OCI-LY1 (cell line): ENCODE results near the gene CIAO1.

Experiments used
- H2AFZ ChIP-seq: fragments of 200-600 bp; sonication (generic), shearing (Covaris generic); 2 replicates; pipeline ENCODE4 v1.6.0; 2014; ENCODE audit warnings: antibody characterized with exemption, mild to moderate bottlenecking, low read length
- H3F3A ChIP-seq: fragments of 200-600 bp; sonication (generic), shearing (Covaris generic); 2 replicates; pipeline ENCODE4 v1.6.0; 2014; ENCODE audit warnings: mild to moderate bottlenecking, antibody characterized with exemption, low read length, moderate library complexity; ENCODE audit not compliant: insufficient read depth
- H3K27ac ChIP-seq: fragments of 200-600 bp; sonication (generic); 2 replicates; pipeline ENCODE4 v1.5.1; 2014; ENCODE audit warnings: low read length, mixed run types, mild to moderate bottlenecking, low read depth; ENCODE audit not compliant: poor library complexity, severe bottlenecking
- H3K27me3 ChIP-seq: fragments of 200-600 bp; sonication (generic); 2 replicates; pipeline ENCODE4 v1.6.0; 2014; ENCODE audit warnings: antibody characterized with exemption, mild to moderate bottlenecking, low read length, moderate library complexity; ENCODE audit not compliant: insufficient read depth
- H3K36me3 ChIP-seq: fragments of 200-600 bp; sonication (generic); 2 replicates; pipeline ENCODE4 v1.6.1; 2014; ENCODE audit warnings: mild to moderate bottlenecking, antibody characterized with exemption, low read length, moderate library complexity, mixed read lengths; ENCODE audit not compliant: insufficient read depth
- H3K4me1 ChIP-seq: fragments of 200-600 bp; sonication (generic); 2 replicates; pipeline ENCODE4 v1.5.1; 2014; ENCODE audit warnings: mild to moderate bottlenecking, low read length, moderate library complexity; ENCODE audit not compliant: insufficient read depth, severe bottlenecking
- H3K4me2 ChIP-seq: fragments of 200-600 bp; sonication (generic), shearing (Covaris generic); 2 replicates; pipeline ENCODE4 v1.6.1; 2014; ENCODE audit warnings: low read length
- H3K4me3 ChIP-seq: fragments of 200-600 bp; sonication (generic); 2 replicates; pipeline ENCODE4 v1.5.1; 2014; ENCODE audit warnings: low read length, low read depth, mild to moderate bottlenecking, mixed read lengths; ENCODE audit not compliant: poor library complexity, severe bottlenecking
- H3K79me2 ChIP-seq: fragments of 200-600 bp; shearing (Covaris generic); 2 replicates; pipeline ENCODE4 v1.6.1; 2016; ENCODE audit warnings: mixed run types, low read length, mixed read lengths; ENCODE audit not compliant: insufficient read depth
- H3K9ac ChIP-seq: fragments of 200-600 bp; sonication (generic), shearing (Covaris generic); 2 replicates; pipeline ENCODE4 v1.6.1; 2014; ENCODE audit warnings: mild to moderate bottlenecking, low read length, mixed read lengths
- H3K9me2 ChIP-seq: fragments of 200-600 bp; sonication (generic), shearing (Covaris generic); 2 replicates; pipeline ENCODE4 v1.6.1; 2014; ENCODE audit warnings: low read depth, mild to moderate bottlenecking, low read length, mixed read lengths
- H3K9me3 ChIP-seq: fragments of 200-600 bp; shearing (Covaris generic); 2 replicates; pipeline ENCODE4 v1.6.1; 2014; ENCODE audit warnings: low read length, mixed read lengths
- H4K20me1 ChIP-seq: fragments of 200-600 bp; sonication (generic), shearing (Covaris generic); 2 replicates; pipeline ENCODE4 v1.6.0; 2016; ENCODE audit warnings: mild to moderate bottlenecking, low read length; ENCODE audit not compliant: insufficient read depth
- CTCF ChIP-seq: fragments of 200-600 bp; sonication (generic), shearing (Covaris generic); IDR thresholded peaks from 2 replicates; pipeline ENCODE4 v1.5.1; 2017; ENCODE audit warnings: mild to moderate bottlenecking, antibody characterized with exemption, low read length, moderate library complexity, mixed read lengths
- EZH2 ChIP-seq: fragments of 200-600 bp; sonication (generic), shearing (Covaris generic); IDR thresholded peaks from 2 replicates; pipeline ENCODE4 v1.8.0; 2017; ENCODE audit warnings: borderline replicate concordance, mixed run types, mild to moderate bottlenecking, antibody characterized with exemption, low read length, moderate library complexity, mixed read lengths

Gene CIAO1

GRCh38 chr2:96259497-96259921 is 6.5 kb upstream of the CIAO1 start:
- Histone ChIP-seq H4K20me1 (no peaks in the 10 kb centered on the region), H3K27ac (peak overlapping the region; percentile 80), H3K9me3 (no peaks in the 10 kb centered on the region), H2AFZ (no peak overlapping the region), H3K27me3 (no peaks in the 10 kb centered on the region), H3K4me1 (peaks cover 47% of the 10 kb centered on the region), H3K4me2 (peak overlapping the region; percentile 21; the same call in 1 of the 2 replicates), H3K9me2 (no peaks in the 10 kb centered on the region), H3K36me3 (peaks cover 42% of the 10 kb centered on the region; the same call in 1 of the 2 replicates), H3F3A (no peaks in the 10 kb centered on the region), H3K4me3 (peak overlapping the region; percentile 2), H3K79me2 (peaks cover 4% of the 10 kb centered on the region; the same call in 1 of the 2 replicates), H3K9ac (peak overlapping the region; percentile 43; the same call in 1 of the 2 replicates)
- TF ChIP-seq CTCF, result no peak
- no peak for TF ChIP-seq EZH2

- Histone ChIP-seq H3K9ac (peak overlapping the region; percentile 43; the same call in 1 of the 2 replicates), H3K27ac (peak overlapping the region; percentile 80), H3K9me3 (no peaks in the 10 kb centered on the region), H3K4me1 (peaks cover 50% of the 10 kb centered on the region), H2AFZ (no peak overlapping the region), H3F3A (no peaks in the 10 kb centered on the region), H3K9me2 (no peaks in the 10 kb centered on the region), H3K4me3 (peak overlapping the region; percentile 2), H3K36me3 (peaks cover 30% of the 10 kb centered on the region; the same call in 1 of the 2 replicates), H3K27me3 (no peaks in the 10 kb centered on the region), H3K79me2 (peaks cover 10% of the 10 kb centered on the region; the same call in 1 of the 2 replicates), H3K4me2 (peak overlapping the region; percentile 21; the same call in 1 of the 2 replicates), H4K20me1 (no peaks in the 10 kb centered on the region)
- peak; percentile 72 for TF ChIP-seq CTCF
- TF ChIP-seq EZH2, result no peak
These were observed 5.4 kb upstream of the CIAO1 start for GRCh38 chr2:96260387-96261260.

- H2AFZ ChIP-seq, result no peak overlapping the region
- H3K4me2 ChIP-seq, result no peak overlapping the region
- no peaks in the 10 kb centered on the region for H3K9me2 ChIP-seq
- H3K27ac ChIP-seq, result peak overlapping the region; percentile 80
- peaks cover 27% of the 10 kb centered on the region; the same call in 1 of the 2 replicates for H3K36me3 ChIP-seq
- no peaks in the 10 kb centered on the region for H3K9me3 ChIP-seq
- H3K27me3 ChIP-seq, result no peaks in the 10 kb centered on the region
- H4K20me1 ChIP-seq, result no peaks in the 10 kb centered on the region
- no peak overlapping the region; the same call in 1 of the 2 replicates for H3K9ac ChIP-seq
- peaks cover 50% of the 10 kb centered on the region for H3K4me1 ChIP-seq
- no peak for TF ChIP-seq EZH2
- TF ChIP-seq CTCF, result no peak
- H3F3A ChIP-seq, result no peaks in the 10 kb centered on the region
- H3K4me3 ChIP-seq, result no peak overlapping the region
- peaks cover 10% of the 10 kb centered on the region; the same call in 1 of the 2 replicates for H3K79me2 ChIP-seq
These were observed 4.6 kb upstream of the CIAO1 start for GRCh38 chr2:96261328-96262003.
